GM12878 (cell line): ENCODE measurements around the gene SIRT3. TPM values are rescaled to one million over a fixed set of nuclear protein-coding genes. Genes with fewer than 3 reads are reported as not detected.

ENCODE experiments used
- CEBPB ChIP-seq, 2 experiments: fragments of 150-350 bp in 1 of 2; IDR thresholded peaks; 2 replicates each; pipeline ENCODE4 v1.6.1; 2012 to 2014; ENCODE audit warnings: low read depth in 2 of 2, low read length in 2 of 2, borderline replicate concordance in 1 of 2, inconsistent platforms in 1 of 2
- CHD1 ChIP-seq: IDR thresholded peaks from 2 replicates; pipeline ENCODE4 v1.6.1; 2012; ENCODE audit warnings: low read depth, low read length, improper control_type of control experiment
- EGR1 ChIP-seq, 2 experiments: IDR thresholded peaks; 1 replicate in 1 of 2; 2 replicates in 1 of 2; pipeline ENCODE4 v1.6.1; 2011 to 2012; ENCODE audit warnings: low read depth in 2 of 2, low read length in 2 of 2, borderline replicate concordance in 1 of 2, mild to moderate bottlenecking in 1 of 2, moderate library complexity in 1 of 2
- JUND ChIP-seq: IDR thresholded peaks from 2 replicates; pipeline ENCODE4 v1.6.1; 2012; ENCODE audit warnings: low read depth, mild to moderate bottlenecking, low read length, improper control_type of control experiment, moderate library complexity
- KDM1A ChIP-seq: fragments of 200-600 bp; sonication (generic); IDR thresholded peaks from 2 replicates; pipeline ENCODE4 v1.6.1; 2016; ENCODE audit warnings: borderline replicate concordance
- NR2C1 ChIP-seq: fragments of 450-650 bp; IDR thresholded peaks from 2 replicates; pipeline ENCODE4 v1.6.1; 2017; ENCODE audit warnings: antibody characterized with exemption, mild to moderate bottlenecking, moderate library complexity
- PAX5 ChIP-seq: IDR thresholded peaks from 2 replicates; pipeline ENCODE4 v1.6.1; 2011; ENCODE audit warnings: low read depth, low read length, borderline replicate concordance
- POLR2AphosphoS5 ChIP-seq: IDR thresholded peaks from 2 replicates; pipeline ENCODE4 v1.6.1; 2011; ENCODE audit warnings: mild to moderate bottlenecking, low read length, inconsistent platforms
- polyA plus RNA-seq, 11 experiments: library from polyadenylated mRNA; depleted of rRNA in 4 of 11; unstranded in 6 of 11; stranded (reverse) in 5 of 11; fragments of >200 nt; fragmentation: Nextera tagmentation in 4 of 11; fragmentation: Illumina TruSeq in 1 of 11; extraction: Ambion mirVana in 4 of 11; extraction: Trizol in 1 of 11; gene quantifications; 1 replicate in 1 of 11; 2 replicates in 10 of 11; pipeline versions ENCODE4 v1.2.1 to v1.2.3, GENCODE V29; 2011 to 2016; ENCODE audit warnings: inconsistent platforms in 2 of 11, missing spikeins in 2 of 11, low read depth in 1 of 11
- total RNA-seq, 4 experiments: library from RNA; depleted of rRNA in 3 of 4; stranded (reverse); fragments of >200 nt in 3 of 4; fragmentation: Illumina TruSeq in 1 of 4; extraction: Trizol in 1 of 4; gene quantifications; 2 replicates each; pipeline versions ENCODE4 v1.2.1 to v1.2.3, GENCODE V29; 2013 to 2021
- TF ChIP-seq, protein P1 (sequence below): fragments of 450-650 bp; formaldehyde crosslinking; IDR thresholded peaks from 2 replicates; pipeline ENCODE4 v1.4.0; 2022; ENCODE audit warnings: mild to moderate bottlenecking, moderate library complexity

The SIRT3 gene
- total and polyA plus RNA-seq, 10 of the 15 experiments (the other 5 are each of a cell fraction or from before 2014, with no cell fraction given) = 0.90 to 23.2 (median 12.6) TPM

GRCh38 chr11:227824-228379 lies 8.2 kb downstream of the SIRT3 start (continued):
- TF ChIP-seq, protein P1, sequence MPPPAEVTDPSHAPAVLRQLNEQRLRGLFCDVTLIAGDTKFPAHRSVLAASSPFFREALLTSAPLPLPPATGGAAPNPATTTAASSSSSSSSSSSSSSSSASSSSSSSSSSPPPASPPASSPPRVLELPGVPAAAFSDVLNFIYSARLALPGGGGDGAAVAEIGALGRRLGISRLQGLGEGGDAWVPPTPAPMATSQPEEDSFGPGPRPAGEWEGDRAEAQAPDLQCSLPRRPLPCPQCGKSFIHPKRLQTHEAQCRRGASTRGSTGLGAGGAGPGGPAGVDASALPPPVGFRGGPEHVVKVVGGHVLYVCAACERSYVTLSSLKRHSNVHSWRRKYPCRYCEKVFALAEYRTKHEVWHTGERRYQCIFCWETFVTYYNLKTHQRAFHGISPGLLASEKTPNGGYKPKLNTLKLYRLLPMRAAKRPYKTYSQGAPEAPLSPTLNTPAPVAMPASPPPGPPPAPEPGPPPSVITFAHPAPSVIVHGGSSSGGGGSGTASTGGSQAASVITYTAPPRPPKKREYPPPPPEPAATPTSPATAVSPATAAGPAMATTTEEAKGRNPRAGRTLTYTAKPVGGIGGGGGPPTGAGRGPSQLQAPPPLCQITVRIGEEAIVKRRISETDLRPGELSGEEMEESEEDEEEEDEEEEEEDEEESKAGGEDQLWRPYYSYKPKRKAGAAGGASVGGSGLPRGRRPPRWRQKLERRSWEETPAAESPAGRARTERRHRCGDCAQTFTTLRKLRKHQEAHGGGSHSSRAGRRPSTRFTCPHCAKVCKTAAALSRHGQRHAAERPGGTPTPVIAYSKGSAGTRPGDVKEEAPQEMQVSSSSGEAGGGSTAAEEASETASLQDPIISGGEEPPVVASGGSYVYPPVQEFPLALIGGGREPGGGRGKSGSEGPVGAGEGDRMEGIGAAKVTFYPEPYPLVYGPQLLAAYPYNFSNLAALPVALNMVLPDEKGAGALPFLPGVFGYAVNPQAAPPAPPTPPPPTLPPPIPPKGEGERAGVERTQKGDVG (CRISPR knock-in tag) = no peak
- TF ChIP-seq PAX5 (no peak), JUND (no peak), KDM1A (no peak), CEBPB (IDR thresholded peaks at IDR 0.05; ENCODE audit: borderline replicate concordance in 1 of 2, low read depth in 2 of 2, low read length in 2 of 2) (no peak), NR2C1 (no peak), EGR1 (IDR thresholded peaks at IDR 0.05; ENCODE audit: borderline replicate concordance in 1 of 2, low read depth in 2 of 2, low read length in 2 of 2) (no peak), POLR2AphosphoS5 (no peak), CHD1 (no peak)
